ENCODE data around the gene YY1. TPM values are rescaled to one million over a fixed set of nuclear protein-coding genes. Genes with fewer than 3 reads are reported as not detected.

YY1 gene
- total and polyA plus RNA-seq, 2 experiments from 2014 or later = 88.2 to 128 TPM

DNA sequence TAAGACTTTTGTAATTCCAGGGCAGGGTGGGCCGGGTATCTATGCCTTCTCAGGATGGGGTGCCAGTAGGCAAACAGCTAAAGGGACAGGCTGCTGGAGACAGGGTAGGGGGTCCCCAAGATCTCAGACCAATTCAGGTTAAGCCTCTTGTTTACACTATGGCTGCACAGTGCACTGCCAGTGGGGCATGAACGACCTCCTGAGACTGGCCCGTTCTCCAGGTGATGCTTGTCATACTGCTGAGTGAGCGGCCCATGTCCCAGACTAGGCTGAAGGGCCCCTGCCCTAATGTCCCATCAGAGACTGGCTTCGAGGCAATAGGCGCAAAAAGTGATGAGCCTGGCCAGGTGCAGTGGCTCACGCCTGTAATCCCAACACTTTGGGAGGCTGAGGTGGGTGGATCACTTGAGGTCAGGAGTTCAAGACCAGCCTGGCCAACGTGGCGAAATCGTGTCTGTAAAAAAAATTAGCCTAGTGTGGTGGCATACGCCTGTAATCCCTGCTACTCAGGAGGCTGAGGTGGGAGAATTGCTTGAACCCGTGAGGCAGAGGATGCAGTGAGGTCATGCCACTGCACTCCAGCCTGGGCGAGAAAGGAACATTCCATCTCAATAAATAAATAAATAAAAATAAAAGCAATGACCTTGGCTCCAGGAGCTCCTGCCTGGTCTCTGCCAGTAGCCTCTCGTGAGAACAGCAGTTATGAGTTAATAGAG lies 54.7 kb downstream of the YY1 start (continued):
- TF ChIP-seq, protein P1, sequence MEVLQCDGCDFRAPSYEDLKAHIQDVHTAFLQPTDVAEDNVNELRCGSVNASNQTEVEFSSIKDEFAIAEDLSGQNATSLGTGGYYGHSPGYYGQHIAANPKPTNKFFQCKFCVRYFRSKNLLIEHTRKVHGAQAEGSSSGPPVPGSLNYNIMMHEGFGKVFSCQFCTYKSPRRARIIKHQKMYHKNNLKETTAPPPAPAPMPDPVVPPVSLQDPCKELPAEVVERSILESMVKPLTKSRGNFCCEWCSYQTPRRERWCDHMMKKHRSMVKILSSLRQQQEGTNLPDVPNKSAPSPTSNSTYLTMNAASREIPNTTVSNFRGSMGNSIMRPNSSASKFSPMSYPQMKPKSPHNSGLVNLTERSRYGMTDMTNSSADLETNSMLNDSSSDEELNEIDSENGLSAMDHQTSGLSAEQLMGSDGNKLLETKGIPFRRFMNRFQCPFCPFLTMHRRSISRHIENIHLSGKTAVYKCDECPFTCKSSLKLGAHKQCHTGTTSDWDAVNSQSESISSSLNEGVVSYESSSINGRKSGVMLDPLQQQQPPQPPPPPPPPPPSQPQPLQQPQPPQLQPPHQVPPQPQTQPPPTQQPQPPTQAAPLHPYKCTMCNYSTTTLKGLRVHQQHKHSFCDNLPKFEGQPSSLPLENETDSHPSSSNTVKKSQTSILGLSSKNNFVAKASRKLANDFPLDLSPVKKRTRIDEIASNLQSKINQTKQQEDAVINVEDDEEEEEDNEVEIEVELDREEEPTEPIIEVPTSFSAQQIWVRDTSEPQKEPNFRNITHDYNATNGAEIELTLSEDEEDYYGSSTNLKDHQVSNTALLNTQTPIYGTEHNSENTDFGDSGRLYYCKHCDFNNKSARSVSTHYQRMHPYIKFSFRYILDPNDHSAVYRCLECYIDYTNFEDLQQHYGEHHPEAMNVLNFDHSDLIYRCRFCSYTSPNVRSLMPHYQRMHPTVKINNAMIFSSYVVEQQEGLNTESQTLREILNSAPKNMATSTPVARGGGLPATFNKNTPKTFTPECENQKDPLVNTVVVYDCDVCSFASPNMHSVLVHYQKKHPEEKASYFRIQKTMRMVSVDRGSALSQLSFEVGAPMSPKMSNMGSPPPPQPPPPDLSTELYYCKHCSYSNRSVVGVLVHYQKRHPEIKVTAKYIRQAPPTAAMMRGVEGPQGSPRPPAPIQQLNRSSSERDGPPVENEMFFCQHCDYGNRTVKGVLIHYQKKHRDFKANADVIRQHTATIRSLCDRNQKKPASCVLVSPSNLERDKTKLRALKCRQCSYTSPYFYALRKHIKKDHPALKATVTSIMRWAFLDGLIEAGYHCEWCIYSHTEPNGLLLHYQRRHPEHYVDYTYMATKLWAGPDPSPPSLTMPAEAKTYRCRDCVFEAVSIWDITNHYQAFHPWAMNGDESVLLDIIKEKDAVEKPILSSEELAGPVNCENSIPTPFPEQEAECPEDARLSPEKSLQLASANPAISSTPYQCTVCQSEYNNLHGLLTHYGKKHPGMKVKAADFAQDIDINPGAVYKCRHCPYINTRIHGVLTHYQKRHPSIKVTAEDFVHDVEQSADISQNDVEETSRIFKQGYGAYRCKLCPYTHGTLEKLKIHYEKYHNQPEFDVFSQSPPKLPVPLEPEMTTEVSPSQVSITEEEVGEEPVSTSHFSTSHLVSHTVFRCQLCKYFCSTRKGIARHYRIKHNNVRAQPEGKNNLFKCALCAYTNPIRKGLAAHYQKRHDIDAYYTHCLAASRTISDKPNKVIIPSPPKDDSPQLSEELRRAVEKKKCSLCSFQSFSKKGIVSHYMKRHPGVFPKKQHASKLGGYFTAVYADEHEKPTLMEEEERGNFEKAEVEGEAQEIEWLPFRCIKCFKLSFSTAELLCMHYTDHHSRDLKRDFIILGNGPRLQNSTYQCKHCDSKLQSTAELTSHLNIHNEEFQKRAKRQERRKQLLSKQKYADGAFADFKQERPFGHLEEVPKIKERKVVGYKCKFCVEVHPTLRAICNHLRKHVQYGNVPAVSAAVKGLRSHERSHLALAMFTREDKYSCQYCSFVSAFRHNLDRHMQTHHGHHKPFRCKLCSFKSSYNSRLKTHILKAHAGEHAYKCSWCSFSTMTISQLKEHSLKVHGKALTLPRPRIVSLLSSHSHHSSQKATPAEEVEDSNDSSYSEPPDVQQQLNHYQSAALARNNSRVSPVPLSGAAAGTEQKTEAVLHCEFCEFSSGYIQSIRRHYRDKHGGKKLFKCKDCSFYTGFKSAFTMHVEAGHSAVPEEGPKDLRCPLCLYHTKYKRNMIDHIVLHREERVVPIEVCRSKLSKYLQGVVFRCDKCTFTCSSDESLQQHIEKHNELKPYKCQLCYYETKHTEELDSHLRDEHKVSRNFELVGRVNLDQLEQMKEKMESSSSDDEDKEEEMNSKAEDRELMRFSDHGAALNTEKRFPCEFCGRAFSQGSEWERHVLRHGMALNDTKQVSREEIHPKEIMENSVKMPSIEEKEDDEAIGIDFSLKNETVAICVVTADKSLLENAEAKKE (CRISPR knock-in tag; IDR thresholded peaks at IDR 0.05) = no peak
- TF ChIP-seq, protein P2, sequence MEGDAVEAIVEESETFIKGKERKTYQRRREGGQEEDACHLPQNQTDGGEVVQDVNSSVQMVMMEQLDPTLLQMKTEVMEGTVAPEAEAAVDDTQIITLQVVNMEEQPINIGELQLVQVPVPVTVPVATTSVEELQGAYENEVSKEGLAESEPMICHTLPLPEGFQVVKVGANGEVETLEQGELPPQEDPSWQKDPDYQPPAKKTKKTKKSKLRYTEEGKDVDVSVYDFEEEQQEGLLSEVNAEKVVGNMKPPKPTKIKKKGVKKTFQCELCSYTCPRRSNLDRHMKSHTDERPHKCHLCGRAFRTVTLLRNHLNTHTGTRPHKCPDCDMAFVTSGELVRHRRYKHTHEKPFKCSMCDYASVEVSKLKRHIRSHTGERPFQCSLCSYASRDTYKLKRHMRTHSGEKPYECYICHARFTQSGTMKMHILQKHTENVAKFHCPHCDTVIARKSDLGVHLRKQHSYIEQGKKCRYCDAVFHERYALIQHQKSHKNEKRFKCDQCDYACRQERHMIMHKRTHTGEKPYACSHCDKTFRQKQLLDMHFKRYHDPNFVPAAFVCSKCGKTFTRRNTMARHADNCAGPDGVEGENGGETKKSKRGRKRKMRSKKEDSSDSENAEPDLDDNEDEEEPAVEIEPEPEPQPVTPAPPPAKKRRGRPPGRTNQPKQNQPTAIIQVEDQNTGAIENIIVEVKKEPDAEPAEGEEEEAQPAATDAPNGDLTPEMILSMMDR (conservative IDR thresholded peaks at IDR 0.05; ENCODE audit: low read depth in 2 of 2) = no peak
- TF ChIP-seq NANOG (IDR thresholded peaks at IDR 0.05; ENCODE audit: borderline replicate concordance) (no peak), POLR2AphosphoS5 (IDR thresholded peaks at IDR 0.05; ENCODE audit: low read depth) (no peak), ZNF331 (CRISPR knock-in tag; IDR thresholded peaks at IDR 0.05; ENCODE audit: low read depth) (no peak)
- TF ChIP-seq, protein P3, sequence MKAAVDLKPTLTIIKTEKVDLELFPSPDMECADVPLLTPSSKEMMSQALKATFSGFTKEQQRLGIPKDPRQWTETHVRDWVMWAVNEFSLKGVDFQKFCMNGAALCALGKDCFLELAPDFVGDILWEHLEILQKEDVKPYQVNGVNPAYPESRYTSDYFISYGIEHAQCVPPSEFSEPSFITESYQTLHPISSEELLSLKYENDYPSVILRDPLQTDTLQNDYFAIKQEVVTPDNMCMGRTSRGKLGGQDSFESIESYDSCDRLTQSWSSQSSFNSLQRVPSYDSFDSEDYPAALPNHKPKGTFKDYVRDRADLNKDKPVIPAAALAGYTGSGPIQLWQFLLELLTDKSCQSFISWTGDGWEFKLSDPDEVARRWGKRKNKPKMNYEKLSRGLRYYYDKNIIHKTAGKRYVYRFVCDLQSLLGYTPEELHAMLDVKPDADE (IDR thresholded peaks at IDR 0.05) = no peak
- TF ChIP-seq, protein P4, sequence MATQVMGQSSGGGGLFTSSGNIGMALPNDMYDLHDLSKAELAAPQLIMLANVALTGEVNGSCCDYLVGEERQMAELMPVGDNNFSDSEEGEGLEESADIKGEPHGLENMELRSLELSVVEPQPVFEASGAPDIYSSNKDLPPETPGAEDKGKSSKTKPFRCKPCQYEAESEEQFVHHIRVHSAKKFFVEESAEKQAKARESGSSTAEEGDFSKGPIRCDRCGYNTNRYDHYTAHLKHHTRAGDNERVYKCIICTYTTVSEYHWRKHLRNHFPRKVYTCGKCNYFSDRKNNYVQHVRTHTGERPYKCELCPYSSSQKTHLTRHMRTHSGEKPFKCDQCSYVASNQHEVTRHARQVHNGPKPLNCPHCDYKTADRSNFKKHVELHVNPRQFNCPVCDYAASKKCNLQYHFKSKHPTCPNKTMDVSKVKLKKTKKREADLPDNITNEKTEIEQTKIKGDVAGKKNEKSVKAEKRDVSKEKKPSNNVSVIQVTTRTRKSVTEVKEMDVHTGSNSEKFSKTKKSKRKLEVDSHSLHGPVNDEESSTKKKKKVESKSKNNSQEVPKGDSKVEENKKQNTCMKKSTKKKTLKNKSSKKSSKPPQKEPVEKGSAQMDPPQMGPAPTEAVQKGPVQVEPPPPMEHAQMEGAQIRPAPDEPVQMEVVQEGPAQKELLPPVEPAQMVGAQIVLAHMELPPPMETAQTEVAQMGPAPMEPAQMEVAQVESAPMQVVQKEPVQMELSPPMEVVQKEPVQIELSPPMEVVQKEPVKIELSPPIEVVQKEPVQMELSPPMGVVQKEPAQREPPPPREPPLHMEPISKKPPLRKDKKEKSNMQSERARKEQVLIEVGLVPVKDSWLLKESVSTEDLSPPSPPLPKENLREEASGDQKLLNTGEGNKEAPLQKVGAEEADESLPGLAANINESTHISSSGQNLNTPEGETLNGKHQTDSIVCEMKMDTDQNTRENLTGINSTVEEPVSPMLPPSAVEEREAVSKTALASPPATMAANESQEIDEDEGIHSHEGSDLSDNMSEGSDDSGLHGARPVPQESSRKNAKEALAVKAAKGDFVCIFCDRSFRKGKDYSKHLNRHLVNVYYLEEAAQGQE (IDR thresholded peaks at IDR 0.05; ENCODE audit: unreplicated experiment) = no peak
